IPS DF 6.9 (cell line): ENCODE results near the gene PDGFRA.
A peak's percentile ranks its signal among the peaks of the same experiment; 100 is the strongest.

Source experiments
- DNase-seq: peaks from one replicate; pipeline ENCODE4 v3.0.0-alpha.2; 2013; ENCODE audit warnings: low read depth, low spot score
- H3K27ac ChIP-seq: one replicate; pipeline ENCODE4 v1.5.1; 2013; ENCODE audit warnings: low read length, control low read depth
- H3K27me3 ChIP-seq: 2 replicates; pipeline ENCODE4 v1.6.1; 2013; ENCODE audit warnings: mild to moderate bottlenecking, low read length; ENCODE audit not compliant: control insufficient read depth, insufficient read depth
- H3K36me3 ChIP-seq: 2 replicates; pipeline ENCODE4 v1.6.1; 2013; ENCODE audit warnings: low read length; ENCODE audit not compliant: control insufficient read depth, insufficient read depth
- H3K4me1 ChIP-seq: 2 replicates; pipeline ENCODE4 v1.6.1; 2013; ENCODE audit warnings: low read length; ENCODE audit not compliant: control insufficient read depth, insufficient read depth
- H3K4me3 ChIP-seq: 2 replicates; pipeline ENCODE4 v1.5.1; 2013; ENCODE audit warnings: mild to moderate bottlenecking, low read length
- H3K9me3 ChIP-seq: 2 replicates; pipeline ENCODE4 v1.6.1; 2013; ENCODE audit warnings: low read length, inconsistent platforms; ENCODE audit not compliant: control insufficient read depth, insufficient read depth
- WGBS: extraction: QIAGEN DNeasy Blood & Tissue Kit; methylation state at CpG from one replicate; pipeline ENCODE4 v1.1.7; 2013; ENCODE audit warnings: mixed read lengths, missing lambda C conversion rate; ENCODE audit not compliant: insufficient read length, insufficient coverage; 5-methylcytosine and 5-hydroxymethylcytosine counted together

The PDGFRA gene

GRCh38 chr4:54228056-54228527 lies 1.0 kb upstream of the PDGFRA start:
- peak overlapping the region; percentile 33; the same call in 1 of the 2 replicates for H3K4me3 ChIP-seq
- no CpG with 5 or more reads among the region's 29 CpGs for WGBS
- no peak overlapping the region for H3K27ac ChIP-seq
- peaks cover 74% of the 10 kb centered on the region for H3K27me3 ChIP-seq
- peaks cover 6% of the 10 kb centered on the region for H3K4me1 ChIP-seq
- no peaks in the 10 kb centered on the region for H3K9me3 ChIP-seq
- no peak for DNase-seq
- no peaks in the 10 kb centered on the region for H3K36me3 ChIP-seq

- H3K36me3 ChIP-seq: no peaks in the 10 kb centered on the region
- no peak overlapping the region for H3K27ac ChIP-seq
- H3K4me3 ChIP-seq: no peak overlapping the region; the same call in 1 of the 2 replicates
- H3K4me1 ChIP-seq: peaks cover 6% of the 10 kb centered on the region
- no peaks in the 10 kb centered on the region for H3K9me3 ChIP-seq
- no peak for DNase-seq
- WGBS: no CpG with 5 or more reads among the region's 8 CpGs
- peaks cover 71% of the 10 kb centered on the region for H3K27me3 ChIP-seq
These were observed 547 bp upstream of the PDGFRA start for GRCh38 chr4:54228546-54228945.

GRCh38 chr4:54229631-54230483 lies 764 bp downstream of the PDGFRA start:
- Histone ChIP-seq H3K4me3 (peak overlapping the region; percentile 15; the same call in 1 of the 2 replicates), H3K4me1 (peaks cover 6% of the 10 kb centered on the region), H3K27ac (no peak overlapping the region), H3K27me3 (peaks cover 62% of the 10 kb centered on the region), H3K9me3 (no peaks in the 10 kb centered on the region), H3K36me3 (no peaks in the 10 kb centered on the region)
- no CpG with 5 or more reads among the region's 63 CpGs for WGBS
- no peak for DNase-seq

GRCh38 chr4:54230484-54231418 lies 1.7 kb downstream of the PDGFRA start:
- WGBS: no CpG with 5 or more reads among the region's 63 CpGs
- Histone ChIP-seq H3K27ac (no peak overlapping the region), H3K9me3 (no peaks in the 10 kb centered on the region), H3K4me3 (no peak overlapping the region; the same call in 1 of the 2 replicates), H3K4me1 (peaks cover 6% of the 10 kb centered on the region), H3K36me3 (no peaks in the 10 kb centered on the region), H3K27me3 (peaks cover 53% of the 10 kb centered on the region)
- no peak for DNase-seq

- Histone ChIP-seq H3K27me3 (peaks cover 46% of the 10 kb centered on the region), H3K9me3 (no peaks in the 10 kb centered on the region), H3K27ac (no peak overlapping the region), H3K4me1 (peaks cover 5% of the 10 kb centered on the region; the same call in 1 of the 2 replicates), H3K4me3 (peak overlapping the region; percentile 2; the same call in 1 of the 2 replicates), H3K36me3 (no peaks in the 10 kb centered on the region)
- no peak for DNase-seq
- no CpG with 5 or more reads among the region's 20 CpGs for WGBS
These were observed 2.3 kb downstream of the PDGFRA start for GRCh38 chr4:54231419-54231767.

GRCh38 chr4:54231768-54232688 lies 2.9 kb downstream of the PDGFRA start:
- no CpG with 5 or more reads among the region's 63 CpGs for WGBS
- H3K27ac ChIP-seq: no peak overlapping the region
- no peak for DNase-seq
- H3K27me3 ChIP-seq: peaks cover 44% of the 10 kb centered on the region
- H3K4me3 ChIP-seq: peak overlapping the region; percentile 32; the same call in 1 of the 2 replicates
- H3K9me3 ChIP-seq: no peaks in the 10 kb centered on the region
- peaks cover 5% of the 10 kb centered on the region; the same call in 1 of the 2 replicates for H3K4me1 ChIP-seq
- H3K36me3 ChIP-seq: no peaks in the 10 kb centered on the region

GRCh38 chr4:54233277-54233696 lies 4.2 kb downstream of the PDGFRA start:
- Histone ChIP-seq H3K4me3 (peak overlapping the region; percentile 64; the same call in 1 of the 2 replicates), H3K27ac (no peak overlapping the region), H3K27me3 (peaks cover 42% of the 10 kb centered on the region), H3K36me3 (no peaks in the 10 kb centered on the region), H3K4me1 (peaks cover 5% of the 10 kb centered on the region; the same call in 1 of the 2 replicates), H3K9me3 (no peaks in the 10 kb centered on the region)
- WGBS: no CpG with 5 or more reads among the region's 43 CpGs
- DNase-seq: no peak

DNA sequence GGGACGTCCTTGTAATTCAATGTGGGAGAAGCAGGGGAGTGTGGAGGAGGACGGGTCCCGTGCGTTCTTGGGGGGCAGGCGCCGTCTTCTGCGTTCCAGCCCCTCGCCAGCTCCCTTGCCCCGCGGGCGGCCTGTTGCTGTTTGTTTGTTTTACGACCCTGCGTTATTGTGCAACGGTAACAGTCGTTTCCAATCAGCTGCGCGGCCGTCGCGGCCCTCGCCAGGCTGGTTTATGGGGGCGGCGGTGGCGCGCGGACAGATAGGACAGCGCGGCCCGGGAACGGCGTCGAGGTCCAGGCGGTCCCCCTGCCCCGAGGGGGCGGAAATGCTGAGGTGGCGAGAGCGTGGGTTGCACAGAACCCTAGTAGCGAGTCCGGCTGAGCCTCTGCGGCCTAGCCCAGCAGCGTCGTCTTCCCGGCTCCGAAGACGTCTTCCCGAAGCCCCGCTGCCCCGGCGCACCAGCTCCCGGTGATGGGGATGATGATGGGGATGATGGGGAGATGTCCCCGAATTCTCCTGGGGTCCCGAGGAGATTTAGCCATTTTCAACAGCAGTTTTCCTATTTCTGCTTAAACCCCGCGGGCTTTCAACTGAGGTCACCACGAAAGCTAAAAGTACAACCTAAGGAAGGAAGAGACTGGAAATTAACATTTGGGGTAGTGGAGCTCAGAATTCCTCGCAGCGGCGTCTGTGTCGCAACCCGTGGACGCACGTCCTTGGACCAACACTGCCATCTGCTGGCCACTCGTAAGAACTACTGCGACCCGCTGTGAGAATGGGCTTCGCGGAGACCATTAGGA lies 4.8 kb downstream of the PDGFRA start:
- Histone ChIP-seq H3K4me3 (peak overlapping the region; percentile 64; the same call in 1 of the 2 replicates), H3K9me3 (no peaks in the 10 kb centered on the region), H3K36me3 (no peaks in the 10 kb centered on the region), H3K27ac (no peak overlapping the region), H3K4me1 (peaks cover 5% of the 10 kb centered on the region; the same call in 1 of the 2 replicates), H3K27me3 (peaks cover 37% of the 10 kb centered on the region)
- WGBS: no CpG with 5 or more reads among the region's 67 CpGs
- DNase-seq: no peak
